GM12878 (cell line): Measurements from ENCODE around the gene ANXA9. TPM values are rescaled to one million over a fixed set of nuclear protein-coding genes. Genes with fewer than 3 reads are reported as not detected.
A peak's percentile ranks its signal among the peaks of the same experiment; 100 is the strongest.

ENCODE experiments used
- ATAC-seq: fragments of 200-7000 bp; cut with Tn5 transposase; 3 replicates; pipeline ENCODE4 v1.9.1; 2020; ENCODE audit warnings: mild to moderate bottlenecking, moderate library complexity
- BruUV-seq: library from RNA; stranded (reverse); fragments of 400-500 nt; replicated peaks from 2 replicates; lab custom pipeline; 2021; lab: Mats Ljungman, UMichigan
- CTCF ChIA-PET: fragments of 300-600 bp; sonication (Branson Sonifier 250); formaldehyde crosslinking; extraction: SDS; loops from one replicate; lab custom pipeline; 2021; ENCODE audit warnings: inconsistent platforms; lab: Yijun Ruan, JAX
- POLR2A ChIA-PET: fragments of 350-600 bp; formaldehyde crosslinking; extraction: SDS; loops from one replicate; lab custom pipeline; 2021; ENCODE audit warnings: inconsistent platforms; lab: Charles Lee
- RAD21 ChIA-PET: fragments of 300-600 bp; sonication (Branson Sonifier 250); formaldehyde crosslinking; loops from one replicate; lab custom pipeline; 2023; ENCODE audit warnings: antibody characterized with exemption; ENCODE audit not compliant: unreplicated experiment; lab: Charles Lee
- SMC1A ChIA-PET: fragments of 300-600 bp; sonication (Branson Sonifier 250); formaldehyde crosslinking; loops from one replicate; lab custom pipeline; 2023; ENCODE audit not compliant: unreplicated experiment, uncharacterized antibody; lab: Charles Lee
- DNase-seq: peaks from one replicate; pipeline ENCODE4 v3.0.0-alpha.2; 2011; ENCODE audit warnings: low read depth, low spot score
- FAIRE-seq: peaks from 3 replicates; lab custom pipeline; 2011; peaks lifted over from hg19 to GRCh38; lab: Jason Lieb, UNC
- H2AFZ ChIP-seq: 2 replicates; pipeline ENCODE4 v1.6.0; 2011; ENCODE audit warnings: low read depth, low read length, control low read depth; ENCODE audit not compliant: control insufficient read depth
- H3K27ac ChIP-seq: 2 replicates; pipeline ENCODE4 v1.5.1; 2011; ENCODE audit warnings: control low read depth; ENCODE audit not compliant: control insufficient read depth, insufficient read depth
- H3K27me3 ChIP-seq, 2 experiments: replicated peaks in 1 of 2; 2 replicates each; pipeline versions ENCODE4 v1.6.0 to v1.6.1; 2011; ENCODE audit warnings: low read length in 1 of 2; ENCODE audit not compliant: control insufficient read depth in 2 of 2, insufficient read depth in 2 of 2
- H3K36me3 ChIP-seq, 2 experiments: 2 replicates each; pipeline ENCODE4 v1.5.1; 2011; ENCODE audit warnings: low read length in 1 of 2; ENCODE audit not compliant: control insufficient read depth in 2 of 2, insufficient read depth in 2 of 2
- H3K4me1 ChIP-seq: 2 replicates; pipeline ENCODE4 v1.6.1; 2011; ENCODE audit warnings: mild to moderate bottlenecking, low read length, moderate library complexity, mixed read lengths; ENCODE audit not compliant: control insufficient read depth, insufficient read depth
- H3K4me2 ChIP-seq: 2 replicates; pipeline ENCODE4 v1.6.0; 2011; ENCODE audit warnings: control low read depth; ENCODE audit not compliant: control insufficient read depth, insufficient read depth
- H3K4me3 ChIP-seq: fragments of 200-600 bp; sonication (generic); 2 replicates; pipeline ENCODE4 v1.5.1; 2016
- H3K79me2 ChIP-seq: 2 replicates; pipeline ENCODE4 v1.6.0; 2011; ENCODE audit warnings: low read length; ENCODE audit not compliant: control insufficient read depth, insufficient read depth
- H3K9ac ChIP-seq: 2 replicates; pipeline ENCODE4 v1.8.0; 2011; ENCODE audit warnings: low read length, control low read depth, mixed read lengths; ENCODE audit not compliant: control insufficient read depth, insufficient read depth
- H3K9me3 ChIP-seq: replicated peaks from 3 replicates; pipeline ENCODE4 v1.5.1; 2011; ENCODE audit warnings: mild to moderate bottlenecking, low read length; ENCODE audit not compliant: control insufficient read depth, insufficient read depth
- H4K20me1 ChIP-seq: 2 replicates; pipeline ENCODE4 v1.6.0; 2011; ENCODE audit not compliant: control insufficient read depth, insufficient read depth
- BCLAF1 ChIP-seq: fragments of 450-650 bp; IDR thresholded peaks from 2 replicates; pipeline ENCODE4 v1.6.1; 2017; ENCODE audit warnings: antibody characterized with exemption, mild to moderate bottlenecking, moderate library complexity
- BHLHE40 ChIP-seq, 2 experiments: fragments of 450-650 bp in 1 of 2; IDR thresholded peaks; 2 replicates each; pipeline ENCODE4 v1.6.1; 2011 to 2017; ENCODE audit warnings: low read depth in 2 of 2, borderline replicate concordance in 1 of 2, improper control_type of control experiment in 1 of 2, low read length in 1 of 2, mild to moderate bottlenecking in 1 of 2
- CBFB ChIP-seq: IDR thresholded peaks from 2 replicates; pipeline ENCODE4 v1.6.1; 2016; ENCODE audit warnings: antibody characterized with exemption, low read depth
- DPF2 ChIP-seq: fragments of 450-650 bp; IDR thresholded peaks from 2 replicates; pipeline ENCODE4 v1.6.1; 2017; ENCODE audit warnings: mild to moderate bottlenecking
- GABPA ChIP-seq: IDR thresholded peaks from 2 replicates; pipeline ENCODE4 v1.6.1; 2014; ENCODE audit warnings: antibody characterized with exemption, low read depth, mild to moderate bottlenecking, inconsistent platforms
- HDAC2 ChIP-seq: fragments of 200-600 bp; sonication (generic); IDR thresholded peaks from 2 replicates; pipeline ENCODE4 v1.6.1; 2017
- HDAC6 ChIP-seq: fragments of 200-600 bp; sonication (generic); IDR thresholded peaks from one replicate; pipeline ENCODE4 v1.8.0; 2017; ENCODE audit warnings: antibody characterized with exemption; ENCODE audit not compliant: unreplicated experiment
- IKZF1 ChIP-seq: fragments of 450-650 bp; conservative IDR thresholded peaks from 2 replicates; pipeline ENCODE4 v1.6.1; 2017; ENCODE audit warnings: antibody characterized with exemption, mild to moderate bottlenecking
- NR2F1 ChIP-seq: fragments of 450-650 bp; conservative IDR thresholded peaks from 2 replicates; pipeline ENCODE4 v1.6.1; 2017; ENCODE audit warnings: mild to moderate bottlenecking
- POLR2A ChIP-seq: IDR thresholded peaks from 2 replicates; pipeline ENCODE4 v1.6.1; 2011; ENCODE audit warnings: low read depth, mild to moderate bottlenecking, low read length
- SKIL ChIP-seq: fragments of 450-650 bp; IDR thresholded peaks from 2 replicates; pipeline ENCODE4 v1.6.1; 2017; ENCODE audit warnings: mild to moderate bottlenecking, low read depth, inconsistent platforms; ENCODE audit not compliant: poor library complexity, severe bottlenecking
- STAT1 ChIP-seq: fragments of 450-650 bp; conservative IDR thresholded peaks from 2 replicates; pipeline ENCODE4 v1.6.1; 2014; ENCODE audit warnings: antibody characterized with exemption, mild to moderate bottlenecking
- STAT3 ChIP-seq: IDR thresholded peaks from 2 replicates; pipeline ENCODE4 v1.6.1; 2011; ENCODE audit warnings: low read depth, low read length, improper control_type of control experiment
- SUZ12 ChIP-seq: fragments of 200-600 bp; sonication (generic); IDR thresholded peaks from one replicate; pipeline ENCODE4 v1.6.1; 2018; ENCODE audit warnings: antibody characterized with exemption, mild to moderate bottlenecking; ENCODE audit not compliant: unreplicated experiment
- ZBTB33 ChIP-seq: fragments of 450-650 bp; IDR thresholded peaks from 2 replicates; pipeline ENCODE4 v1.6.1; 2017; ENCODE audit warnings: mild to moderate bottlenecking
- ZNF622 ChIP-seq: fragments of 450-650 bp; IDR thresholded peaks from 2 replicates; pipeline ENCODE4 v1.6.1; 2017; ENCODE audit warnings: mild to moderate bottlenecking, inconsistent platforms
- WGBS: methylation state at CpG from one replicate; pipeline ENCODE4 v1.1.6; 2016; ENCODE audit warnings: low lambda C conversion rate; ENCODE audit not compliant: insufficient replicate concordance, insufficient coverage; ENCODE audit errors: missing lambda C conversion rate; 5-methylcytosine and 5-hydroxymethylcytosine counted together
- in situ Hi-C: fragments of 300-500 bp; cut with MboI; formaldehyde crosslinking; loops from 9 replicates; pipeline ENCODE4 v1.14.3; 2018; ENCODE audit warnings: mixed read lengths
- intact Hi-C: fragments of 100-400 bp; cut with micrococcal nuclease; formaldehyde crosslinking; loops from one replicate; pipeline ENCODE4 v1.14.2; 2022; ENCODE audit not compliant: unreplicated experiment
- polyA plus RNA-seq, 11 experiments: library from polyadenylated mRNA; depleted of rRNA in 4 of 11; unstranded in 6 of 11; stranded (reverse) in 5 of 11; fragments of >200 nt; fragmentation: Nextera tagmentation in 4 of 11; fragmentation: Illumina TruSeq in 1 of 11; extraction: Ambion mirVana in 4 of 11; extraction: Trizol in 1 of 11; gene quantifications; 1 replicate in 1 of 11; 2 replicates in 10 of 11; pipeline versions ENCODE4 v1.2.1 to v1.2.3, GENCODE V29; 2011 to 2016; ENCODE audit warnings: inconsistent platforms in 2 of 11, missing spikeins in 2 of 11, low read depth in 1 of 11
- total RNA-seq, 4 experiments: library from RNA; depleted of rRNA in 3 of 4; stranded (reverse); fragments of >200 nt in 3 of 4; fragmentation: Illumina TruSeq in 1 of 4; extraction: Trizol in 1 of 4; gene quantifications; 2 replicates each; pipeline versions ENCODE4 v1.2.1 to v1.2.3, GENCODE V29; 2013 to 2021

The ANXA9 gene
- total and polyA plus RNA-seq, 10 of the 15 experiments (the other 5 are each of a cell fraction or from before 2014, with no cell fraction given): 0.04 to 0.43 (median 0.18) TPM; not detected in 4

- Histone ChIP-seq H3K9me3 (no peaks in the 10 kb centered on the region), H3K27me3 (no peaks in the 10 kb centered on the region; a peak in 2 of 4 replicates), H3K9ac (peak within 1 kb of the TSS; percentile 85), H3K27ac (peak within 1 kb of the TSS; percentile 75), H2AFZ (peak within 1 kb of the TSS; percentile 78), H3K36me3 (no peaks in the 10 kb centered on the region), H4K20me1 (no peaks in the 10 kb centered on the region), H3K4me1 (peaks cover 7% of the 10 kb centered on the region; the same call in 1 of the 2 replicates), H3K4me2 (peak within 1 kb of the TSS; percentile 87), H3K4me3 (peak within 1 kb of the TSS; percentile 87), H3K79me2 (peaks cover 36% of the 10 kb centered on the region)
- intact Hi-C loops: loop anchor here (5.0 to 10.0 kb wide), 3 partner anchors 210 to 413 kb away; partner anchors contain the start of genes CTSS and ENSA
- ChIA-PET SMC1A (interaction anchor here (1.3 to 1.4 kb wide), 2 partner anchors 21 to 27 kb away, joined by 3 to 7 read pairs; no protein-coding TSS in a partner anchor), RAD21 (interaction anchor here (1.7 kb wide), 1 partner anchor 32 kb away, joined by 7 read pairs; the partner anchor contains the start of gene MINDY1), CTCF (interaction anchor here (0.5 to 15.8 kb wide), 2 partner anchors 25 to 352 kb away, joined by 3 to 252 read pairs; partner anchors contain the start of gene MINDY1), POLR2A (no interaction called here)
- no TSS peak for BruUV-seq
- FAIRE-seq (no peak), DNase-seq (no peak), ATAC-seq (peak; percentile 59)
- under 1% methylated on average over 46 of the region's 106 CpGs for WGBS
- in situ Hi-C loops: no loop called here
- no peak for TF ChIP-seq HDAC6
- no peak for TF ChIP-seq STAT1
- 0 out of 2 replicates have a peak, but pooled peaks have one; percentile 40 for TF ChIP-seq DPF2
- no peak for TF ChIP-seq CBFB
- TF ChIP-seq NR2F1: 0 out of 2 replicates have a peak, but pooled peaks have one; percentile 41
- no peak for TF ChIP-seq HDAC2
- TF ChIP-seq POLR2A: peak; percentile 78
- no peak for TF ChIP-seq GABPA
- peak; percentile 11; the same call in 1 of the 2 replicates for TF ChIP-seq IKZF1
- TF ChIP-seq ZNF622: no peak
- TF ChIP-seq SKIL: no peak
- TF ChIP-seq STAT3: no peak
- TF ChIP-seq BHLHE40 (IDR thresholded peaks at IDR 0.05; ENCODE audit: borderline replicate concordance in 1 of 2, low read depth in 2 of 2, low read length in 1 of 2): peak in 1 of 2 experiments; percentile 32; a peak in 2 of 4 replicates
- no peak for TF ChIP-seq ZBTB33
- TF ChIP-seq SUZ12: no peak
- no peak for TF ChIP-seq BCLAF1
Observed at GRCh38 chr1:150974580-150975478, 7.3 kb upstream of the ANXA9 start, which contains the start of gene CERS2. CERS2 (minus strand) TSS chr1:150974835; CDS start chr1:150969090, 5,745 bp downstream.
